ENCODE data around the gene HID1.
A peak's percentile ranks its signal among the peaks of the same experiment; 100 is the strongest.
"Not testable (repeated sequence)": the region's sequence is repeated elsewhere in the genome, so short reads cannot be mapped to it uniquely, and the experiment has no call there.

Gene HID1

DNA sequence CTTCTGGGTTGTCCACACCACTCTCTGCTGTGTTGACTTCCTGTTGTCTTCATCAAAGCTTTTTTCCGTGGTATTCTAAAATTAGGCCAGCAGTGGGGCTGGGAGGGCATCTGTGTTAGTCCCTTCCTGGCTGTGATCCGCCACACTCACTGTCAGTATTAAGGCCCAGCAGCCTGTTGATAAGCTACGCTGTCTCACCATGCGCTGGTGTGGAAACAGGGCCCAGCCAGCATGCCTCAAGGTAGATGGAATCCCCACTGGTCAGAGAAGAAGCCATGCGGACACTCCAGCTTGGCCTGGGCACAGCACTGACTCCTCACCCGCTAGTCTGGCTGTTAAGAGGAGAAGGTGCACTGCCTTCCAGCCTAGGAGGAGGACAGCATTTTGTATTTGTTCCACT is 26.2 kb upstream of the HID1 start:
- no peak for DNase-seq

- no peak for DNase-seq
These were observed 23.3 kb upstream of the HID1 start for GRCh38 chr17:74995847-74996246.

- DNase-seq = no peak
These were observed 21.9 kb upstream of the HID1 start for GRCh38 chr17:74994440-74994839.

DNA sequence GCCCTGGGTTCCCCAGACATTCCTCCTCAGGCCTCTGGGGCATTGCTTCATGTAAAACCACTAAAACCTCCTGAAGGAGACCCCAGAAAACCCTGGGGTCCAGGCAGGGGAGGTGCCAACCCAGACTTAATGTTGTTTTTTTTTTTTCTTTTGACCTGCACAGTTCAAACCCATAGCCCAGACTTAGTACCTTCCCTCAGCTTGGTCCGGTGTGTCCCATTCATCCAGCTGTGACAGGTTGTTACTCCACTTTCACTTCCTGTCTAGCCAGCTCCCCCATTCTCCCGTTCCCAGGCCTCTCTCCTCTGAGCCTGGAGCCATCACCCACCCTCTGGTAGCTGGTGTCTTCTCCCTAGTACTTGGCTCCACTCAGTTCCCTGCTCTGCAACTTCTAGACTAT is 19.7 kb upstream of the HID1 start:
- DNase-seq = no peak

DNA sequence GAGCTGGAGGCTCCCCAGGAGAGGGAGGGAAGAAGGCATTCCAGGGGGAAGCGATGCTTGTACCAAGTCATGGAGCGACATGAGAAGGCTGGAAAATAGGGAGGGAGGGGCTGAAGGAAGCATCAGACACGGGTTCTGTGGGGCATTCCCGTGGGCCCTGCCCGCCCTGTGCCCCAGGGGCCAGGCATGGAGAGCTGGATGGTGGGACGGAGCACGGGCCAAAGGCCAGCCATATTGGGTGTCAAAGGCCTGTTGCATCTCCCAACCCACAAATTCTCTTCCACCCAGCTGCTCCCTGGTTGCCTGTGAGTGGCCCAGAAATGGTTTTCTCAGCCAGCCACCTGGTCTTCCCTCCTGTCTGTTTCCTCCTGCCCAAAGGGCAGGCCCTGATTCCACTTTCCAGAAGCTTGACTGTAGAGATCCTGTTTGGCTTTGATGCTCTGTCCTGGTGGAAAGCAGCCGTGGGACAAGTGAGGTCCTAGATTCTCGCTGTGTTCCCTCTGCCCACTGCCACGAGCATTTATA is 18.1 kb upstream of the HID1 start:
- DNase-seq = no peak

GRCh38 chr17:74987909-74988711 is 15.6 kb upstream of the HID1 start:
- DNase-seq = peak; percentile 12

DNA sequence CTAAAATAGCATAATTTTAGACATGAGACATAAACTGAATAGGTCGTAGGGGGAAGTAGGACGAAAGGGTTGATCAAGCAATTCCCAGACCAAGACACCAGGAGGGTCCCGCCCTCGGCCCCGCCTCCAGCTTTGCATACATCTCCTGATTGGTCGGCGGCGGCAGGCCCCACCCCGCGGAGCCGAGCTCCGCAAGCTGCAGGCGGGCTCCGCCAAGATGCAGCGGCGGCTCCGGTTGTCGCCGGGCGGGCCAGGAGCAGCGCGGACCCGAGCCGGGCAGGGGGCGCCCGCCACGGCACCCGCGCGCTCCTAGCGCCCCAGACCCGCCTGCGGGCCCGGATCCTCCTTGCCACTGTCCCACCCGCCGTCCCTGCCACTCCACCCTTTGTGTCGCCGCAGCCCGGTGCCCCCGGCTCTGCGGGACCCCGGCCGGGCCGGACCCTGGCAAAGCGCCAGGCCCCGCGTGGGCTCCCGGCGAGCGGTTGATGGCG is 14.9 kb upstream of the HID1 start, which contains the start of gene CDR2L:
TSS of gene CDR2L (plus strand) at position 215 of the 491 bp plus-strand sequence. CDS start 412 bp downstream, outside the sequence.
- DNase-seq = peak; percentile 94

GRCh38 chr17:74986206-74986576 is 13.6 kb upstream of the HID1 start:
- DNase-seq = no peak

DNA sequence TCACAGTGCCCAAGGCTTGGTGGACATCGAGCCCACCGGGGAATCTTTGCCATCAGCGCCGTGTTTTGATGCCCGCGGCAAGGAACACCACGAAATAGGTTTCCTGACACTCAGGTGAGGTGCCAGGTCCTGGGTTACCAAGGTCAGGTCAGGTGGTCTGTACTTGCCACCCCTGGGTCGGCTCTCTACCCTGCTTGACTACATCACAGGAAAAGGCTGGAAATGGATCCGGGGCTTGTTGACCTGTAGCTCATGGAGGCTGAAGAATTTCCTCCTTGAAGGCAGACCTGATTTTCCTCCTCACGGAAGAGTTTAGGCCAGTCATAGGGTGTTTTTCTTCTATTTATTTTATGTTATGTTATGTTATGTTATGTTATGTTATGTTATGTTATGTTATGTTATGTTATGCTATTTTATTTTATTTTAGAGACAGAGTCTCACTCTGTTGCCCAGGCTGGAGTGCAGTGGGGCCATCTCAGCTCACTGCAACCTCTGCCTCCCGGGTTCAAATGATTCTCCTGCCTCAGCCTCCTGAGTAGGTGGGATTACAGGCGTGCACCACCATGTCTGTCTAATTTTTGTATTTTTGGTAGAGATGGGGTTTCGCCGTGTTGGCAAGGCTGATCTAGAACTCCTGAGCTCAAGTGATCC is 10.2 kb upstream of the HID1 start:
- DNase-seq = not testable (repeated sequence)

GRCh38 chr17:74981979-74982662 is 9.6 kb upstream of the HID1 start:
- peak; percentile 81 for DNase-seq

GRCh38 chr17:74981318-74981978 is 8.9 kb upstream of the HID1 start:
- no peak for DNase-seq

DNA sequence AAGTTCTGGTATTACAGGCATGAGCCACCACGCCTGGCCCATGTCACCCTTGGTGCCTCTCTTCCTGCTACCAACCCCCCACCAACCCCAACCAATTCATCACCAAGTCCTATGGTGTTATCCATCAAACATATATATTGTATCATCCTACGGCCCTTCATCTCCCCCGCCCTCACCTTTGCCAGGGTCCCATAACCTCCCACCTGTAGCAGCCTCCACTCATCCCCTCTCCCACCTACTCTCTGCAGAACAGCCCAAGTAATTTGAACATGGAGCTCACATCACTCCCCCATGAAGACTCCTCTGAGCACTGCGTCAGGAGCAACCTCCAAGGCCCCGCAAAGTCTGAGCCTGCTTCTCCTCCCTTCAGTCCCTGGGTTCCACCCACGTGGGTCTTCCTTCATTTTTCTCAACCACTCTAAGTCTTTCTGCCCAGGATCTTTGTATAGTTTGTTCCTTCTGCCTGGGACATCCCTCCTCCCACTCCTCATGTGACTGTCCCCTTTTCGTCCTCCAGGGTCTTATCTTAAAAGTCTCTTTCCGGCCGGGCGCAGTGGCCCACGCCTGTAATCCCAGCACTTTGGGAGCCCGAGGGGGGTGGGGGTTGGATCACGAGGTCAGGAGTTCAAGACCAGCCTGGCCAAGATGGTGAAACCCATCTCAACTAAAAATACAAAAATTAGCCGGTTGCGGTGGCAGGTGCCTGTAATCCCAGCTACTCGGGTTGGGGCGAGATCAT is 7.0 kb upstream of the HID1 start:
- DNase-seq = no peak

GRCh38 chr17:74978240-74978639 is 5.7 kb upstream of the HID1 start:
- no peak for DNase-seq

GRCh38 chr17:74977802-74978201 is 5.2 kb upstream of the HID1 start:
- no peak for DNase-seq

DNA sequence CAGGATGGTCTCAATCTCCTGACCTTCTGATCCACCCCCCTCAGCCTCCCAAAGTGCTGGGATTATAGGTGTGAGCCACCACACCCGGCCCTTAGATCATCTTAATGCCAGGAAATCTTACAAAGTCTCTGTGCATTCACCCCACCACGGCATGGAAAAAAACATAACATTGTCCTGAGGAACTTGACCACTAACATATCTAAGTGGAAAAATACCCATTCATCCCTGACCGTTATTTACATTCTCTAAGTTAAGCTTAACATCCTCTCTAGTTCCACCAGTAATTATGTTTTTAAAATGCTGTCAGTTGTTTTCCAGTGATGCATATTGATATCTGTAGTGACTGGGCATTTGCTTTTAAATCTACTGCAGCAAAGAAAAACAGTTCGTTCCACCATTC is 3.4 kb upstream of the HID1 start:
- no peak for DNase-seq

DNA sequence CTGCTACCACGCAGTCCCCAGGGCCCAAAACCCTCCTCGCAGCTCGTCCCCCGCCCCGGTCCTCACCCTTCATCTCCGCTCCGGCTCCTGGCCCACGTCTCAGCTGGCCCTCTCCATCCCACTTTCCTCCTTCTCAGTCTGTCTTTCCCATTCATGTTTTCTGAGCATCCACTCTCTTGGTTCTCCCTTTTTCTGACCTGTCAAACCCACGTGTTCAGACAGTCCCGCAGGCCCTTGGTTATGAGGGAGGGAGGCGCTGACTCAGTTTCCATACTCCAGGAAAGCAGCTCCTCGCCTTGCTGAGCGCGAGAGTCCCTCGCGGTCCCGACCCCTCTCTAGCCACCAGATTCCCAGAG is 392 bp upstream of the HID1 start:
- DNase-seq = no peak

GRCh38 chr17:74971842-74972106 is 785 bp downstream of the HID1 start:
- no peak for DNase-seq

GRCh38 chr17:74971069-74971841 is 1.3 kb downstream of the HID1 start:
- DNase-seq = no peak

- DNase-seq = no peak
These were observed 2.2 kb downstream of the HID1 start for GRCh38 chr17:74970395-74970794.

DNA sequence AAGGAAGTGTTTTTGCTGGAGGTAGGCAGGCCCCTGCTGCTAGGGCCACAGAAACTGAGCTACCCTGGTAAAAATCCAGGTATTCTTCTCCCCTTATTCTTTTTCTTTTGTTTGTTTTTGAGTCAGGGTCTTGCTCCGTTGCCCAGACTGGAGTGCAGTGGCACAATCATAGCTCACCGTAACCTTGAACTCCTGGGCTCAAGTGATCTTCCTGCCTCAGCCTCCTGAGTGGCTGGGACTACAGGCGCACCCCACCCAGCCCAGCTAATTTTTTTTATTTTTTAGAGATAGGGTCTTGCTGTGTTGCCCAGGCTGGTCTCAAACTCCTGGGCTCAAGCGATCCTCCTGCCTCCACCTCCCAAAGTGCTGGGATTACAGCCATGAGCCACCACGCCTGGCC is 3.1 kb downstream of the HID1 start:
- not testable (repeated sequence) for DNase-seq

- DNase-seq = no peak
These were observed 4.2 kb downstream of the HID1 start for GRCh38 chr17:74968361-74968780.

All from activated naive CD4-positive, alpha-beta T cell treated with Interleukin-2 at 50 U/mL for 16 hours (primary cell).